Colonic mucosa (tissue), 4 donors: ENCODE data around the gene ANXA9. TPM values are rescaled to one million over a fixed set of nuclear protein-coding genes. Genes with fewer than 3 reads are reported as not detected.

Experiments
- DNase-seq: peaks from one replicate; pipeline ENCODE4 v3.0.0-alpha.2; 2020
- H3K27ac ChIP-seq: fragments of 200-600 bp; one replicate; pipeline ENCODE4 v1.8.0; 2021
- H3K27me3 ChIP-seq: fragments of 200-600 bp; one replicate; pipeline ENCODE4 v1.8.0; 2021
- H3K36me3 ChIP-seq: fragments of 200-600 bp; one replicate; pipeline ENCODE4 v1.8.0; 2021
- H3K4me1 ChIP-seq: fragments of 200-600 bp; one replicate; pipeline ENCODE4 v1.8.0; 2021; ENCODE audit warnings: mild to moderate bottlenecking
- H3K4me3 ChIP-seq: fragments of 200-600 bp; one replicate; pipeline ENCODE4 v1.8.0; 2021
- H3K9ac ChIP-seq, 2 donors: one replicate each; pipeline ENCODE4 v1.7.0; 2013; ENCODE audit warnings: control low read depth in 2 of 2, low read depth in 2 of 2, low read length in 2 of 2
- H3K9me3 ChIP-seq: fragments of 200-600 bp; one replicate; pipeline ENCODE4 v1.8.0; 2021
- CTCF ChIP-seq: fragments of 200-600 bp; IDR thresholded peaks from one replicate; pipeline ENCODE4 v1.8.0; 2022; ENCODE audit warnings: antibody characterized with exemption, mild to moderate bottlenecking
- intact Hi-C: fragments of 100-400 bp; cut with DNase I; formaldehyde crosslinking; loops from one replicate; pipeline ENCODE4 v1.14.1; 2022
- total RNA-seq, 2 donors: library from RNA; stranded (reverse); fragmentation: NEBNext Ultra II Directional in 1 of 2; extraction: Animal tissue kit (Norgen Biotek cat#: 25700) in 1 of 2; gene quantifications; one replicate each; pipeline ENCODE4 v1.2.1, GENCODE V29; 2021
- donor health status: healthy.
- donor health status: DM: no; HTN: no; CAD: no.
- donor health status: DM: no; HTN: no; CAD: no.

ANXA9 gene
- total RNA-seq, 2 donors from 2014 or later = 0.40 to 0.53 TPM

GRCh38 chr1:150966011-150966410 lies 16.1 kb upstream of the ANXA9 start:
- no peak overlapping the region for H3K4me3 ChIP-seq
- H3K4me1 ChIP-seq = peaks cover 3% of the 10 kb centered on the region
- peaks cover 25% of the 10 kb centered on the region for H3K36me3 ChIP-seq
- no peaks in the 10 kb centered on the region for H3K9me3 ChIP-seq
- no peaks in the 10 kb centered on the region for H3K27me3 ChIP-seq
- no peak overlapping the region for H3K27ac ChIP-seq
- no peak for DNase-seq
- no peak overlapping the region for H3K9ac ChIP-seq
- intact Hi-C loops = no loop called here
- TF ChIP-seq CTCF = no peak

DNA sequence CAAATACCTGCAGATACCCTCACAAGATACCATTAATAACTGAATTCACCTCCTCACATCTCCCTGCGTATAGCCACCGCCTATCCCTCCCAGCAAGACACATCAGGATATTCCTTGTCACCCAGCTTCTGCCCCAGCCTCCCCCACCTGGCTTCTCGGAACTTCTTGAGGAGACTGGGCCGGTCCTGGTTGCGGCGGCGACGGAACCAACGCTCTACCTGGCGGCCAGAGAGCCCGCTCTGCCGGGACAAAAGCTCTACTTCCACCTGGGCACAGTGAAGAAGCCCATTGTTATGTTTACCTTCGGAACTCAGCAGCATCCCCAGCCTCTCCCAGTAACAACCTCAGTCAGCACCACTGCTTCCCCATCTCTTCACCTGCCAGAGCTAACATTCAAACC lies 14.2 kb upstream of the ANXA9 start:
- no peak for TF ChIP-seq CTCF
- H3K4me1 ChIP-seq = peaks cover 19% of the 10 kb centered on the region
- DNase-seq = no peak
- H3K36me3 ChIP-seq = peaks cover 18% of the 10 kb centered on the region
- H3K27ac ChIP-seq = no peak overlapping the region
- intact Hi-C loops = no loop called here
- H3K27me3 ChIP-seq = no peaks in the 10 kb centered on the region
- no peak overlapping the region for H3K9ac ChIP-seq
- H3K9me3 ChIP-seq = no peaks in the 10 kb centered on the region
- no peak overlapping the region for H3K4me3 ChIP-seq

GRCh38 chr1:150968491-150968890 lies 13.6 kb upstream of the ANXA9 start:
- Histone ChIP-seq H3K4me1 (peaks cover 23% of the 10 kb centered on the region), H3K36me3 (peaks cover 18% of the 10 kb centered on the region), H3K27me3 (no peaks in the 10 kb centered on the region), H3K9ac (no peak overlapping the region), H3K4me3 (no peak overlapping the region), H3K9me3 (no peaks in the 10 kb centered on the region), H3K27ac (no peak overlapping the region)
- intact Hi-C loops = no loop called here
- no peak for DNase-seq
- no peak for TF ChIP-seq CTCF

GRCh38 chr1:150969626-150970025 lies 12.5 kb upstream of the ANXA9 start:
- no peak for DNase-seq
- no peak overlapping the region for H3K4me3 ChIP-seq
- no peak overlapping the region for H3K9ac ChIP-seq
- H3K4me1 ChIP-seq = peaks cover 23% of the 10 kb centered on the region
- peaks cover 18% of the 10 kb centered on the region for H3K36me3 ChIP-seq
- intact Hi-C loops = loop anchor here (10.0 kb wide), 1 partner anchor 45 kb away; the partner anchor contains the start of gene SETDB1
- H3K27me3 ChIP-seq = no peaks in the 10 kb centered on the region
- no peaks in the 10 kb centered on the region for H3K9me3 ChIP-seq
- no peak overlapping the region for H3K27ac ChIP-seq
- no peak for TF ChIP-seq CTCF

GRCh38 chr1:150970808-150971582 lies 11.1 kb upstream of the ANXA9 start:
- Histone ChIP-seq H3K27me3 (no peaks in the 10 kb centered on the region), H3K36me3 (peaks cover 14% of the 10 kb centered on the region)

More at GRCh38 chr1:150970808-150971582, 11.1 kb upstream of the ANXA9 start:
- TF ChIP-seq CTCF = no peak
- H3K4me3 ChIP-seq = no peak overlapping the region
- H3K9me3 ChIP-seq = no peaks in the 10 kb centered on the region
- DNase-seq = peak; percentile 76
- H3K27ac ChIP-seq = peak overlapping the region; percentile 55
- intact Hi-C loops = loop anchor here (10.0 kb wide), 1 partner anchor 46 kb away; the partner anchor contains the start of gene SETDB1
- peak overlapping the region; percentile 1 to 8 for H3K9ac ChIP-seq
- peaks cover 23% of the 10 kb centered on the region for H3K4me1 ChIP-seq
